22Rv1 (cell line): ENCODE data around the gene LMNA.

ENCODE experiments used
- ZFX ChIP-seq: fragments of 450-650 bp; IDR thresholded peaks from 2 replicates; pipeline ENCODE4 v1.6.1; 2017; ENCODE audit warnings: antibody characterized with exemption, borderline replicate concordance
- TF ChIP-seq, protein P1 (sequence below): fragments of 450-650 bp; IDR thresholded peaks from 2 replicates; pipeline ENCODE4 v1.5.1; 2017; ENCODE audit warnings: mild to moderate bottlenecking

DNA sequence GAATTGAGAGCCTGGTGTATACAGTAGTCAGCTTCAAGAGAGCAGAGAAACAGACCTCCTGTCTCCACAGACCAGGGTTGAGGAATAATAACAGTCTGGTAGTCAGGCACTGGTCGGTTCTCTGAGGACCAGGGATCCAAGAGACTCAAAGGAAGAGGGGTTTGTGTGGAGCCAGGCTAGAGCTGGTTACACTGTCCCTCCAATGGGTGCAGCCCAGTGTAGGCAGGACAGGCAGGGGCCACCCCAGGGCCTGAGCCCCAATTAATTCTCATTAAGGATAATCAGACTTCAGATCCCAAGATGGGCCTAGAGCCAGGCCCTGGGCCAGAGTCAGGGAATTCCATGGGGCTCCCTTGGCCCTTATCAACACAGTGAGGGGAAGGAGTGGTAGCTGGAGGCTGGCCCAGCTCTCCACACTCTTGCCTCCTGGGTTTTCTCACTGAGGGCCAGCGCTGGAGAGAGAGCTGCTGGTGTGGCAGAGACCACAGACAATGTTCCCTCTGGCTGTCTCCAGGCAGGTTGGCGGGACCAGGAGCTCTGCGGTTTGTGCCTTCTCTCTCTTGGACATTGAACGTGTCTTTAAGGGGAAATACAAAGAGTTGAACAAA is 48.0 kb downstream of the LMNA start:
- TF ChIP-seq, protein P1, sequence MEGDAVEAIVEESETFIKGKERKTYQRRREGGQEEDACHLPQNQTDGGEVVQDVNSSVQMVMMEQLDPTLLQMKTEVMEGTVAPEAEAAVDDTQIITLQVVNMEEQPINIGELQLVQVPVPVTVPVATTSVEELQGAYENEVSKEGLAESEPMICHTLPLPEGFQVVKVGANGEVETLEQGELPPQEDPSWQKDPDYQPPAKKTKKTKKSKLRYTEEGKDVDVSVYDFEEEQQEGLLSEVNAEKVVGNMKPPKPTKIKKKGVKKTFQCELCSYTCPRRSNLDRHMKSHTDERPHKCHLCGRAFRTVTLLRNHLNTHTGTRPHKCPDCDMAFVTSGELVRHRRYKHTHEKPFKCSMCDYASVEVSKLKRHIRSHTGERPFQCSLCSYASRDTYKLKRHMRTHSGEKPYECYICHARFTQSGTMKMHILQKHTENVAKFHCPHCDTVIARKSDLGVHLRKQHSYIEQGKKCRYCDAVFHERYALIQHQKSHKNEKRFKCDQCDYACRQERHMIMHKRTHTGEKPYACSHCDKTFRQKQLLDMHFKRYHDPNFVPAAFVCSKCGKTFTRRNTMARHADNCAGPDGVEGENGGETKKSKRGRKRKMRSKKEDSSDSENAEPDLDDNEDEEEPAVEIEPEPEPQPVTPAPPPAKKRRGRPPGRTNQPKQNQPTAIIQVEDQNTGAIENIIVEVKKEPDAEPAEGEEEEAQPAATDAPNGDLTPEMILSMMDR = no peak
- TF ChIP-seq ZFX = no peak
